ENCODE data around the gene OR5AL1. TPM values are rescaled to one million over a fixed set of nuclear protein-coding genes. Genes with fewer than 3 reads are reported as not detected.
"Not testable (repeated sequence)": the region's sequence is repeated elsewhere in the genome, so short reads cannot be mapped to it uniquely, and the experiment has no call there.

Gene OR5AL1
- polyA plus RNA-seq, 3 donors, result not detected

DNA sequence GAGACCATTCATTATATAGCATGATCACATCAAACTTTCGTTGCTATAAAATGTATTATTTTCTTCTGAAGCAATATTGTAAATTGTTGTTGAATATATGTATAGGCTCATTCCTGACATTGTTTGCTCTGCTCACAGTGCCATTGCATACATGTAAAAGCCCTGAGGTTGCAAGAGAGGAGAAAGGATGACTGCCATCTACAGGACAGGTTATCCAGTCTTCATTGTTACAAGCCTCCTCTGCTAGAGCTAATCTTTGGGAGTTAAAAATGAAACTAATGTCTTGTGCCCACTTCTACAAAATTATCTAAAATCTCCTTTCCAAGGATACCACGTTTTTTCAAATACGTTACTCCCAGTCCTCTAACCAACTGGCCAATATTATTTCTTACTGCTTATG, 16.4 kb upstream of the OR5AL1 start:
- Histone ChIP-seq H3K4me2 (replicated peaks; ENCODE audit: extremely low read depth, low read length, poor library complexity, severe bottlenecking) (no peak overlapping the region), H3K79me2 (ENCODE audit: insufficient read depth, low read length) (no peaks in the 10 kb centered on the region), H3K4me3 (replicated peaks in 1 of 3; ENCODE audit: low read depth in 2 of 3, low read length in 3 of 3) (no peak overlapping the region), H3K4me1 (ENCODE audit: control insufficient read depth in 1 of 2, insufficient read depth in 2 of 2, low read length in 2 of 2) (no peaks in the 10 kb centered on the region), H3K27ac (ENCODE audit: low read depth in 1 of 2, low read length in 2 of 2) (no peak overlapping the region), H3K36me3 (replicated peaks in 1 of 2; ENCODE audit: control insufficient read depth in 1 of 2, insufficient read depth in 2 of 2, low read length in 2 of 2) (no peaks in the 10 kb centered on the region), H3K9me3 (replicated peaks in 1 of 2; ENCODE audit: control insufficient read depth in 1 of 2, insufficient read depth in 1 of 2, low read length in 2 of 2) (peaks cover 3 to 12% of the 10 kb centered on the region in 2 donors), H3K27me3 (ENCODE audit: control insufficient read depth in 2 of 2, insufficient read depth in 2 of 2, low read length in 2 of 2) (no peaks in the 10 kb centered on the region), H3K9ac (ENCODE audit: insufficient read depth, low read length, poor library complexity, severe bottlenecking) (no peak overlapping the region), H4K20me1 (ENCODE audit: insufficient read depth, low read length) (no peaks in the 10 kb centered on the region), H2AFZ (ENCODE audit: insufficient read depth, low read depth, low read length, poor library complexity, severe bottlenecking) (no peak overlapping the region)
- peaks cover 0 to 1% (median 0%) of the 10 kb centered on the region in 3 donors for H3K27me3 Mint-ChIP-seq (ENCODE audit: low read depth in 3 of 3)
- TF ChIP-seq, protein P1, sequence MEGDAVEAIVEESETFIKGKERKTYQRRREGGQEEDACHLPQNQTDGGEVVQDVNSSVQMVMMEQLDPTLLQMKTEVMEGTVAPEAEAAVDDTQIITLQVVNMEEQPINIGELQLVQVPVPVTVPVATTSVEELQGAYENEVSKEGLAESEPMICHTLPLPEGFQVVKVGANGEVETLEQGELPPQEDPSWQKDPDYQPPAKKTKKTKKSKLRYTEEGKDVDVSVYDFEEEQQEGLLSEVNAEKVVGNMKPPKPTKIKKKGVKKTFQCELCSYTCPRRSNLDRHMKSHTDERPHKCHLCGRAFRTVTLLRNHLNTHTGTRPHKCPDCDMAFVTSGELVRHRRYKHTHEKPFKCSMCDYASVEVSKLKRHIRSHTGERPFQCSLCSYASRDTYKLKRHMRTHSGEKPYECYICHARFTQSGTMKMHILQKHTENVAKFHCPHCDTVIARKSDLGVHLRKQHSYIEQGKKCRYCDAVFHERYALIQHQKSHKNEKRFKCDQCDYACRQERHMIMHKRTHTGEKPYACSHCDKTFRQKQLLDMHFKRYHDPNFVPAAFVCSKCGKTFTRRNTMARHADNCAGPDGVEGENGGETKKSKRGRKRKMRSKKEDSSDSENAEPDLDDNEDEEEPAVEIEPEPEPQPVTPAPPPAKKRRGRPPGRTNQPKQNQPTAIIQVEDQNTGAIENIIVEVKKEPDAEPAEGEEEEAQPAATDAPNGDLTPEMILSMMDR (IDR thresholded peaks at IDR 0.05), result no peak
- intact Hi-C loops (cut with micrococcal nuclease), result loop anchor here in 1 of 2 donors (10.0 kb wide), 1 partner anchor 59 kb away; no protein-coding TSS in a partner anchor
- no peak overlapping the region for H3K4me3 Mint-ChIP-seq
- no peaks in the 10 kb centered on the region for H3K36me3 Mint-ChIP-seq
- WGBS (ENCODE audit: insufficient coverage), result 54% methylated on average over 2 of the region's 3 CpGs
- peaks cover 1 to 8% (median 4%) of the 10 kb centered on the region in 7 donors for H3K9me3 Mint-ChIP-seq
- H3K27ac Mint-ChIP-seq, result no peak overlapping the region
- H3K4me1 Mint-ChIP-seq, result no peaks in the 10 kb centered on the region
- no peak for DNase-seq

DNA sequence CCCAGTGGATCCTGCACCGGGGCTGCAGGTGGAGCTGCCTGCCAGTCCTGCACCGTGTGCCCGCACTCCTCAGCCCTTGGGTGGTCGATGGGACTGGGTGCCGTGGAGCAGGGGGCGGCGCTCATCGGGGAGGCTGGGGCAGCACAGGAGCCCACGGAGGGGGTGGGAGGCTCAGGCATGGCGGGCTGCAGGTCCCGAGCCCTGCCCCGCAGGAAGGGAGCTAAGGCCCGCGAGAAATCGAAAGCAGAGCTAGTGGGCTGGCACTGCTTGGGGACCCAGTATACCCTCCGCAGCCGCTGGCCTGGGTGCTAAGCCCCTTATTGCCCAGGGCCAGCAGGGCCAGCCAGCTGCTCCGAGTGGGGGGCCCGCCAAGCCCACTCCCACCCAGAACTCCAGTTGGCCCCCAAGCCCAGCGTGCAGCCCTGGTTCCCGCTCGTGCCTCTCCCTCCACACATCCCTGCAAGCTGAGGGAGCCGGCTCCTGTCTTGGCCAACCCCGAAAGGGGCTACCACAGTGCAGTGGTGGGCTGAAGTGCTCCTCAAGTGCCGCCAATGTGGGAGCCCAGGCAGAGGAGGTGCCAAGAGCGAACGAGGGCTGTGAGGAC, 10.5 kb upstream of the OR5AL1 start:
- H3K4me2 ChIP-seq (replicated peaks; ENCODE audit: extremely low read depth, low read length, poor library complexity, severe bottlenecking); H2AFZ ChIP-seq (ENCODE audit: insufficient read depth, low read depth, low read length, poor library complexity, severe bottlenecking); H3K27ac Mint-ChIP-seq; H4K20me1 ChIP-seq (ENCODE audit: insufficient read depth, low read length); H3K27ac ChIP-seq (ENCODE audit: low read depth in 1 of 2, low read length in 2 of 2); H3K4me1 ChIP-seq (ENCODE audit: control insufficient read depth in 1 of 2, insufficient read depth in 2 of 2, low read length in 2 of 2); H3K4me3 ChIP-seq (replicated peaks in 1 of 3; ENCODE audit: low read depth in 2 of 3, low read length in 3 of 3); H3K4me3 Mint-ChIP-seq; H3K9ac ChIP-seq (ENCODE audit: insufficient read depth, low read length, poor library complexity, severe bottlenecking); intact Hi-C loops (cut with micrococcal nuclease); DNase-seq; H3K36me3 Mint-ChIP-seq; H3K4me1 Mint-ChIP-seq; H3K36me3 ChIP-seq (replicated peaks in 1 of 2; ENCODE audit: control insufficient read depth in 1 of 2, insufficient read depth in 2 of 2, low read length in 2 of 2); H3K79me2 ChIP-seq (ENCODE audit: insufficient read depth, low read length); H3K27me3 ChIP-seq (ENCODE audit: control insufficient read depth in 2 of 2, insufficient read depth in 2 of 2, low read length in 2 of 2); H3K27me3 Mint-ChIP-seq (ENCODE audit: low read depth in 3 of 3): not testable (repeated sequence)
- peaks cover 4 to 23% (median 13%) of the 10 kb centered on the region in 7 donors for H3K9me3 Mint-ChIP-seq
- H3K9me3 ChIP-seq (replicated peaks in 1 of 2; ENCODE audit: control insufficient read depth in 1 of 2, insufficient read depth in 1 of 2, low read length in 2 of 2), result peaks cover 22 to 26% of the 10 kb centered on the region in 2 donors
- WGBS (ENCODE audit: insufficient coverage), result 82% methylated on average over 23 of the region's 27 CpGs

All from CD14-positive monocyte (primary cell).